HepG2 (cell line): ENCODE data around the gene SMYD5. TPM values are rescaled to one million over a fixed set of nuclear protein-coding genes. Genes with fewer than 3 reads are reported as not detected.
A peak's percentile ranks its signal among the peaks of the same experiment; 100 is the strongest.

Source experiments
- ADNP ChIP-seq: sonication (generic); formaldehyde crosslinking; IDR thresholded peaks from 2 replicates; pipeline ENCODE4 v1.4.0; 2020; ENCODE audit warnings: missing genetic modification reagents
- HNF1A ChIP-seq, 2 experiments: sonication (generic) in 1 of 2; formaldehyde crosslinking in 1 of 2; IDR thresholded peaks; 2 replicates each; pipeline versions ENCODE4 v1.4.0 to v1.6.1; 2016 to 2020; ENCODE audit warnings: borderline replicate concordance in 1 of 2, low read depth in 1 of 2, mild to moderate bottlenecking in 1 of 2, missing genetic modification reagents in 1 of 2
- KLF9 ChIP-seq: IDR thresholded peaks from 2 replicates; pipeline ENCODE4 v1.6.1; 2016; ENCODE audit warnings: low read depth
- LCORL ChIP-seq, 2 experiments: fragments of 450-650 bp in 1 of 2; sonication (generic) in 1 of 2; formaldehyde crosslinking in 1 of 2; IDR thresholded peaks; 2 replicates each; pipeline versions ENCODE4 v1.5.0 to v1.6.1; 2017 to 2020; ENCODE audit warnings: antibody characterized with exemption in 1 of 2, missing genetic modification reagents in 1 of 2
- MTERF4 ChIP-seq: sonication (generic); formaldehyde crosslinking; IDR thresholded peaks from 2 replicates; pipeline ENCODE4 v1.8.0; 2023; ENCODE audit warnings: mild to moderate bottlenecking, missing genetic modification reagents
- NPAS2 ChIP-seq: sonication (generic); formaldehyde crosslinking; IDR thresholded peaks from 2 replicates; pipeline ENCODE4 v1.8.0; 2022; ENCODE audit warnings: mild to moderate bottlenecking, missing genetic modification reagents, borderline replicate concordance
- TBL1XR1 ChIP-seq: fragments of 150-350 bp; IDR thresholded peaks from 2 replicates; pipeline ENCODE4 v1.6.1; 2014; ENCODE audit warnings: borderline replicate concordance, low read length; ENCODE audit not compliant: partially characterized antibody
- ZNF138 ChIP-seq: sonication (generic); formaldehyde crosslinking; IDR thresholded peaks from 2 replicates; pipeline ENCODE4 v1.5.0; 2020; ENCODE audit warnings: mild to moderate bottlenecking, low read depth, missing genetic modification reagents
- ZNF280B ChIP-seq: sonication (generic); formaldehyde crosslinking; IDR thresholded peaks from 2 replicates; pipeline ENCODE4 v1.5.0; 2020; ENCODE audit warnings: missing genetic modification reagents, mild to moderate bottlenecking, borderline replicate concordance
- ZNF281 ChIP-seq: sonication (generic); formaldehyde crosslinking; IDR thresholded peaks from 2 replicates; pipeline ENCODE4 v1.4.0; 2020; ENCODE audit warnings: missing genetic modification reagents, borderline replicate concordance
- ZNF556 ChIP-seq: sonication (generic); formaldehyde crosslinking; IDR thresholded peaks from 2 replicates; pipeline ENCODE4 v1.4.0; 2020; ENCODE audit warnings: mild to moderate bottlenecking, missing genetic modification reagents, borderline replicate concordance
- ZNF670 ChIP-seq: sonication (generic); formaldehyde crosslinking; IDR thresholded peaks from 2 replicates; pipeline ENCODE4 v1.8.0; 2022; ENCODE audit warnings: mild to moderate bottlenecking, missing genetic modification reagents, borderline replicate concordance
- ZNF784 ChIP-seq: sonication (generic); formaldehyde crosslinking; IDR thresholded peaks from 2 replicates; pipeline ENCODE4 v1.5.1; 2020; ENCODE audit warnings: missing genetic modification reagents, mild to moderate bottlenecking, borderline replicate concordance
- ZSCAN29 ChIP-seq: sonication (generic); formaldehyde crosslinking; conservative IDR thresholded peaks from 2 replicates; pipeline ENCODE4 v1.4.0; 2020; ENCODE audit warnings: mild to moderate bottlenecking, missing genetic modification reagents
- polyA plus RNA-seq, 8 experiments: library from polyadenylated mRNA; depleted of rRNA in 3 of 8; stranded (reverse) in 7 of 8; unstranded in 1 of 8; fragments of >200 nt; fragmentation: Illumina TruSeq in 4 of 8; extraction: Trizol in 4 of 8; gene quantifications; 2 replicates each; pipeline versions ENCODE4 v1.2.1 to v1.2.3, GENCODE V29; 2011 to 2016; ENCODE audit warnings: low read depth in 4 of 8, missing spikeins in 1 of 8, mixed read lengths in 1 of 8; ENCODE audit not compliant: insufficient read depth in 1 of 8
- total RNA-seq, 5 experiments: library from RNA; depleted of rRNA; stranded (reverse); fragments of >200 nt; fragmentation: Illumina TruSeq; extraction: Trizol; gene quantifications; 2 replicates each; pipeline ENCODE4 v1.2.3, GENCODE V29; 2016; ENCODE audit warnings: low read depth in 1 of 5

SMYD5 gene
- total and polyA plus RNA-seq, 2 of the 13 experiments (the other 11 are each of a cell fraction or from before 2014, with no cell fraction given) = 55.8 to 70.4 TPM

- peak; percentile 67; the same call in 1 of the 2 replicates for TF ChIP-seq ZNF280B (CRISPR knock-in tag)
- peak; percentile 90 for TF ChIP-seq ZNF556
- no peak for TF ChIP-seq NPAS2
- peak; percentile 92; the same call in 1 of the 2 replicates for TF ChIP-seq ZSCAN29 (CRISPR knock-in tag)
- no peak for TF ChIP-seq MTERF4
- no peak for TF ChIP-seq ADNP (CRISPR knock-in tag)
- TF ChIP-seq KLF9 (CRISPR knock-in tag) = peak; percentile 63; the same call in 1 of the 2 replicates
- peak; percentile 56; the same call in 1 of the 2 replicates for TF ChIP-seq ZNF281
- no peak; the same call in none of the 2 replicates for TF ChIP-seq ZNF670 (CRISPR knock-in tag)
- peak; percentile 62 for TF ChIP-seq LCORL (IDR thresholded peaks at IDR 0.05)
- peak; percentile 74 for TF ChIP-seq LCORL (CRISPR knock-in tag; IDR thresholded peaks at IDR 0.05)
- peak; percentile 41; the same call in 1 of the 2 replicates for TF ChIP-seq HNF1A (IDR thresholded peaks at IDR 0.05; ENCODE audit: low read depth)
- TF ChIP-seq HNF1A (CRISPR knock-in tag; IDR thresholded peaks at IDR 0.05; ENCODE audit: borderline replicate concordance) = 0 out of 2 replicates have a peak, but pooled peaks have one; percentile 45
- TF ChIP-seq ZNF784 (CRISPR knock-in tag) = peak; percentile 80
- TF ChIP-seq TBL1XR1 = peak; percentile 64
- no peak for TF ChIP-seq ZNF138 (CRISPR knock-in tag)
These were observed 20.1 kb downstream of the SMYD5 start, which contains the start of gene CCT7 (continued) for GRCh38 chr2:73233932-73234832.
